HG03103 (cell line): ENCODE measurements around the gene SPOCK2.

ENCODE experiments used
- ATAC-seq: cut with Tn5 transposase; IDR thresholded peaks from one replicate; pipeline ENCODE4 v1.9.1; 2021; ENCODE audit warnings: low read depth; ENCODE audit not compliant: unreplicated experiment

SPOCK2 gene

DNA sequence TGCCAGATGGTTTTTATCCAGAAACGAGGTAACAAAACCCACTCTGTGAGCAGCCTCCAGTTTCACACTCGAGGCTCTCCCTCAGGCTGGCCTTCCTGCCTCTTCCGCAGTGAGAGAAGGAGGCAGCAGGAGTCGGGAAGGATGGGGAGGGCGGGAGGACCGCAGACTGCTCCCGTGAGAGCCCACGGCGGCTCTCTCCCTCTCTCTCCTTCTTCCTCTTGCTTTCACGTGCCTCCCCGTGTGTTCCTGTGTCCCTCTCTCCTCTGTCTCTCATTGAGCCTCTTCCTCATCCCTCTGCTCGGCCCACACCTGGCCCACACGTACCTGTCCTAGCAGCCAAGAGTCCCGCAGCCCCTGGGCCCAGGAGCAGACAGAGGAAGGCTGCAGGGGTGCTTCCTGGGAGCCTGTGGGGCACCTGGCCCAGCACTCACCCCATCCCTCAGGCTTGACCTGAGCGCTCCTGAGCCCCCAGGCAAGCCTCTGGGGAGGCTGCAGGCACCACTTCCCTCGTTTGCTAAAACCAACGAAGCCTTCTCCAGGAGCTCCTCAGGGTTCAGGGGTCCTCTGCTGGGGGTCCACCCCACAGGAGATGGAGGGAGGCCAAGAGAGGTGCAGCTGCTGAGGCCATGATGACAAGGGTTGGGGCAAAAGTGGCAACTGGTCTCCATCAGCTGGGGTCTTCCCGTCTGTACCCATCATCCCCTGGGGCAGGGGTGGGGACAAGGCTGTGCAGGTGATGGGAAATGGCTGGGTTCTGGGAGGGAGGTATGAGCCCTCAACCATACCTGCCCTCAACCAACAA is 13.6 kb downstream of the SPOCK2 start:
- no peak for ATAC-seq

GRCh38 chr10:72073708-72074573 is 14.4 kb downstream of the SPOCK2 start:
- ATAC-seq = no peak

GRCh38 chr10:72072639-72073038 is 15.7 kb downstream of the SPOCK2 start:
- ATAC-seq = no peak

GRCh38 chr10:72072046-72072445 is 16.3 kb downstream of the SPOCK2 start:
- no peak for ATAC-seq

GRCh38 chr10:72069751-72070526 is 18.4 kb downstream of the SPOCK2 start:
- ATAC-seq = no peak

DNA sequence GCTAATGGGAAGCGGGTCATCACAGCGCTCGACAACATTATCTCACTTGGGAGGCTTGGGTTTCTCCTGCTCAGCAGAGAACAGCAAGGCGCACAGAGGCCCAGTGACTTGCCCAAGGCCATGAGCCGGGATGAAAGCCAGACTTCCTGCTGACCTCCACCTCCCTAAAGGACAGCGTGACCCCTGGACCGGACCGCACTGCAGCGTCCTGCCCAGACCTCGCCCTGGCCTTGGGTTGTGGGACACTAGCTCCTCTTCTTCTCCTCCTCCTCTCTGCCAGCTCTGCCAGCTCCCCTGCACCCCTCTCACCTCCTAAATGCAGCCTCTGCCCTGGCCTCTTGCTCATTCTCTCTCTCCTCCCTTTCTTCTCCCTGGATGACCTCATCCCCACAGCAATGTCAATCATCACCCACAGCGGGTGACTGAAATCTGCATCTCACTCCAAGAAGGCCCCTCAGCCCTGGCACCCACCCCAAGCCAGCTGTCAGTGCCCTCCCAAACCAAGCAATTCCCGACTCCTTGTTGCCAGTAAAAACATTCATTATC is 19.4 kb downstream of the SPOCK2 start:
- no peak for ATAC-seq

- no peak for ATAC-seq
Measured at GRCh38 chr10:72068126-72068765, 20.1 kb downstream of the SPOCK2 start.

GRCh38 chr10:72067463-72068125 is 20.8 kb downstream of the SPOCK2 start:
- no peak for ATAC-seq

- no peak for ATAC-seq
Measured at GRCh38 chr10:72066318-72067284, 21.8 kb downstream of the SPOCK2 start.

- no peak for ATAC-seq
Measured at GRCh38 chr10:72065439-72066025, 22.8 kb downstream of the SPOCK2 start.

GRCh38 chr10:72063703-72064391 is 24.5 kb downstream of the SPOCK2 start:
- no peak for ATAC-seq

- no peak for ATAC-seq
Measured at GRCh38 chr10:72062832-72063702, 25.3 kb downstream of the SPOCK2 start.

GRCh38 chr10:72062382-72062781 is 26.0 kb downstream of the SPOCK2 start:
- ATAC-seq = no peak

- ATAC-seq = no peak
Measured at GRCh38 chr10:72061930-72062329, 26.4 kb downstream of the SPOCK2 start.

DNA sequence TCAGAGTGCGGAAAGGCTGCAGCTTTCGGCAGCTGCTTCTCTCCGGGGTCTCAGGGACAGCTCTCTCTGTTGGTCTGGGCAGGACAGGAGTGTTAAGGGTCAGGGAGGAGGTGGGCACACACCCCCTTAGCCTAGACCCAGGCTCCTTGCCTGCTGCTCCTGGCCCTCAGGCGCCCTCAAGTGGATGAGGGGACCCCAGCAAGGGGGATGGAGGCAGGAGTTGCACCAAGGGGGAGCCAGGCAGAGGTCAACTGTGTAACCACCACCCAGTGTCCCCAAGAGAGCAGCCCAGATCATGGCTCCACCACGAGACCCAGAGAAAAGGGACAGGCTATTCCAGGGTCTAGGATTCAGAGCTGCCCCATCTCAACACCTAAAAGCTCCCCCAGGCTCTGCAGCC is 26.9 kb downstream of the SPOCK2 start:
- ATAC-seq = no peak
